Panc1 (cell line): ENCODE results near the gene EFNA5.

Source experiments
- CTCF ChIP-seq: fragments of 450-650 bp; IDR thresholded peaks from 2 replicates; pipeline ENCODE4 v1.5.1; 2017; ENCODE audit warnings: mild to moderate bottlenecking
- POLR2AphosphoS5 ChIP-seq: IDR thresholded peaks from 2 replicates; pipeline ENCODE4 v1.6.1; 2012; ENCODE audit warnings: mild to moderate bottlenecking, low read depth, low read length, moderate library complexity
- REST ChIP-seq, 2 experiments: IDR thresholded peaks; 2 replicates each; pipeline ENCODE4 v1.6.1; 2011 to 2012; ENCODE audit warnings: low read depth in 2 of 2, control low read depth in 1 of 2, low read length in 1 of 2, mild to moderate bottlenecking in 1 of 2, moderate library complexity in 1 of 2; ENCODE audit not compliant: insufficient read depth in 1 of 2
- SIN3A ChIP-seq: IDR thresholded peaks from 2 replicates; pipeline ENCODE4 v1.6.1; 2012; ENCODE audit warnings: low read depth, mild to moderate bottlenecking, low read length, moderate library complexity, borderline replicate concordance; ENCODE audit not compliant: insufficient read depth
- TCF7L2 ChIP-seq: IDR thresholded peaks from 2 replicates; pipeline ENCODE4 v1.6.1; 2011; ENCODE audit warnings: mild to moderate bottlenecking, low read depth, low read length, inconsistent platforms

GRCh38 chr5:107435061-107435460, 235.7 kb downstream of the EFNA5 start:
- TF ChIP-seq CTCF (no peak), TCF7L2 (no peak), POLR2AphosphoS5 (no peak), SIN3A (no peak), REST (IDR thresholded peaks at IDR 0.05; ENCODE audit: insufficient read depth in 1 of 2, low read depth in 2 of 2, low read length in 1 of 2) (no peak)
